Cardiac fibroblast (primary cell): ENCODE data around the gene PTPN21.

Source experiments
- DNase-seq, 2 donors: peaks; one replicate each; pipeline versions ENCODE4 v3.0.0 to v3.0.0-alpha.2; 2010; ENCODE audit warnings: low read depth in 2 of 2
- H3K4me3 ChIP-seq, 2 donors: replicated peaks in 1 of 2; 1 replicate in 1 of 2; 2 replicates in 1 of 2; pipeline ENCODE4 v1.5.1; 2011; ENCODE audit warnings: low read depth in 2 of 2, low read length in 2 of 2, mild to moderate bottlenecking in 2 of 2, moderate library complexity in 1 of 2
- CTCF ChIP-seq: IDR thresholded peaks from one replicate; pipeline ENCODE4 v1.5.1; 2011; ENCODE audit warnings: low read depth, mild to moderate bottlenecking, low read length, inconsistent platforms

Gene PTPN21

DNA sequence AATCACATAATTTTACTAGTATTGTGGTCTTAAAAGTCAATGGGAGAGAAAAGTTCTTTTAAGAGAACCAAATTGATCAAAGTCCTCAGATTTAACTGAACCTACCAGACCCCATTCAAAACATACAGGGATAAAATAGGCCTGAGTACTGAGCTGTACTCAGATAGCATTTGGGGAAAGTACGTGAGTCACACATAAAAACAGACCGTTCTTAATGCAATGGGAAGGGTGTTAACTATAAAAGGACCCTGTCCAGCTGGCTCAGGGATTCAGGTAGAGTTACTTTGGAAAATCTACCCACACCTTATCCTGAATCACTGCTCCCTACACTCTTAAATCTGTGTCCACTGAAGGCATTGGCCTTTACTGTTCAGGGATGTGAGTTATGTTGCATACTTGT, 78.0 kb downstream of the PTPN21 start:
- no peak for DNase-seq
- no peak overlapping the region for H3K4me3 ChIP-seq
- TF ChIP-seq CTCF, result no peak

- no peak overlapping the region for H3K4me3 ChIP-seq
- DNase-seq, result no peak
- no peak for TF ChIP-seq CTCF
Measured at GRCh38 chr14:88476214-88476774, 78.5 kb downstream of the PTPN21 start.

DNA sequence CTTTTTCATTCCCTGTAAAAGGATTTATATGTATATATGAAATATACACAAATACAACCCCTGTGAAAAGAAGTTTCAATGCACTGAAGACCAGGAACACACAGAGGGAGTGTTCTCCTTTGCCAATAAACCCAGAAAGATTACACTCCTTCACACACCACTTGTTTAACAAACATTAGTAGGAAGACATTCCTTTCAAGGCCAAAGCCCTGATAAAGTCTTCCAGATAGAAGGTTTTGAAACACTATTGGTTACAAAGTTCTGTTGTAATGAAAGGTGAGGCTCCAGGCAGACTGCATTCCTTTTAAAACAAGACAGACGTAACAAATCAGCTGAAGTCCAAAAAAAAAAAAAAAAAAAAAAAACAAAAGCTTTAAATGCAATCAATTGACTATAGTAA, 81.0 kb downstream of the PTPN21 start:
- TF ChIP-seq CTCF, result no peak
- no peak overlapping the region for H3K4me3 ChIP-seq
- no peak for DNase-seq

GRCh38 chr14:88470542-88471440, 84.0 kb downstream of the PTPN21 start:
- DNase-seq, result peak in 1 of 2 donors; percentile 71

DNA sequence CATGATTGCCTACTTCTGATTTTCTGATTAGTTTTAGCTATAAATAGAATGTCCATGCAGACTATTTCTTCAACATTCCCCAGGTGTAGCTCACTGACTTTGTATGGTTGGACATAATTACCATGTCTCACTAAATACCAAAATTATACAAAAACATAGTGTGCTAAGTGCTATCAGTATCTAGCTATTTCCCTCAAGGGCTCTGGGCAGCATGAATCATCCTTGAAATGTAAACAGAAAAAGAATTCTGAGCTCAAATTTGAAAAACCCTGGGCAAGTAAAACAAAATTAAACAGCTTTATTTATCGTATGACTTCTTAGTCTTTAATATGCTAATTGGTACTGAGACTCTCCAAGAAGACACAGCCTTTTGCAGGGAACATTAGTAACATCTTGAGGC, 86.4 kb downstream of the PTPN21 start:
- no peak for TF ChIP-seq CTCF
- H3K4me3 ChIP-seq, result no peak overlapping the region
- DNase-seq, result peak; percentile 34 to 62

More at GRCh38 chr14:88470542-88471440, 84.0 kb downstream of the PTPN21 start:
- TF ChIP-seq CTCF, result no peak
- H3K4me3 ChIP-seq, result no peak overlapping the region

DNA sequence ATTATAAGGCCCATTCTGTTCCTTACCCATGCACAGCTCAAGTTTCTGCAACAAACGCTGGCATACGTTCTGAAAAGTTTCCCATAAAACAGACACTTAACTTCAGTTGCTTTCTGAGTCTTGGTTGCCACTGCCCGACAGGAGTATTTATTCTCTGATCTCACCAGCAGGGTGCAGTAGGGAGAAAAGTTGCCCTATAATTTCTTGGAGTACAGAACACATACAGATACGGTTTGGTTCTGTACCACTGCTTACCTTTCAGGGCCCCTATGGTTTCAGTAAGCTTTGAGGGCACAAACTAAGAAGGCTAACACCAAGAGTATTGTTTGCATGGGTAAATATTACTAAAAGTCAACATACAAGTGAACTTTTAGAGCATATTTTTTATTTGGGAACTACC, 91.5 kb downstream of the PTPN21 start:
- TF ChIP-seq CTCF, result peak; percentile 50
- peak in 1 of 2 donors; percentile 47 for DNase-seq
- no peak overlapping the region for H3K4me3 ChIP-seq
